HG03097 (cell line): ENCODE measurements around the gene MGARP.
"Not testable (repeated sequence)": the region's sequence is repeated elsewhere in the genome, so short reads cannot be mapped to it uniquely, and the experiment has no call there.

Experiments
- ATAC-seq: cut with Tn5 transposase; IDR thresholded peaks from one replicate; pipeline ENCODE4 v1.9.1; 2021; ENCODE audit not compliant: unreplicated experiment, low FRiP score

MGARP gene

GRCh38 chr4:139279760-139280620 lies at the start of gene MGARP:
Gene MGARP (minus strand): TSS chr4:139280225. CDS start chr4:139280158, 67 bp downstream.
- no peak for ATAC-seq

- no peak for ATAC-seq
Observed at GRCh38 chr4:139329665-139330200, 49.7 kb upstream of the MGARP start.

- ATAC-seq, result no peak
Observed at GRCh38 chr4:139324620-139325019, 44.6 kb upstream of the MGARP start.

- ATAC-seq, result not testable (repeated sequence)
Observed at GRCh38 chr4:139322541-139322940, 42.5 kb upstream of the MGARP start.

GRCh38 chr4:139322070-139322469 lies 42.0 kb upstream of the MGARP start:
- not testable (repeated sequence) for ATAC-seq

- no peak for ATAC-seq
Observed at GRCh38 chr4:139319571-139319970, 39.5 kb upstream of the MGARP start.

- ATAC-seq, result no peak
Observed at GRCh38 chr4:139317635-139318034, 37.6 kb upstream of the MGARP start.

- no peak for ATAC-seq
Observed at GRCh38 chr4:139316733-139317132, 36.7 kb upstream of the MGARP start.

- no peak for ATAC-seq
Observed at GRCh38 chr4:139315221-139315675, 35.2 kb upstream of the MGARP start.

GRCh38 chr4:139314047-139314800 lies 34.2 kb upstream of the MGARP start:
- ATAC-seq, result no peak

GRCh38 chr4:139313414-139313813 lies 33.4 kb upstream of the MGARP start:
- ATAC-seq, result not testable (repeated sequence)

- no peak for ATAC-seq
Observed at GRCh38 chr4:139312552-139313332, 32.7 kb upstream of the MGARP start.

GRCh38 chr4:139311909-139312308 lies 31.9 kb upstream of the MGARP start:
- no peak for ATAC-seq

- ATAC-seq, result no peak
Observed at GRCh38 chr4:139304920-139305319, 24.9 kb upstream of the MGARP start.

GRCh38 chr4:139301821-139302611 lies 22.0 kb upstream of the MGARP start, which contains the start of gene NDUFC1:
Gene NDUFC1 (minus strand): TSS chr4:139302477. CDS start chr4:139295798, 6,679 bp downstream.
- ATAC-seq, result peak; percentile 36

GRCh38 chr4:139301113-139301820 lies 21.2 kb upstream of the MGARP start, which contains the start of gene NAA15:
Gene NAA15 (plus strand): TSS chr4:139301505. CDS start chr4:139301778, 273 bp downstream.
- ATAC-seq, result peak; percentile 85

- peak; percentile 2 for ATAC-seq
Observed at GRCh38 chr4:139300431-139301112, 20.5 kb upstream of the MGARP start.

- no peak for ATAC-seq
Observed at GRCh38 chr4:139299536-139299935, 19.5 kb upstream of the MGARP start.
